GM19043 (cell line): ENCODE results near the gene NFKBIE.

Experiments used
- ATAC-seq: cut with Tn5 transposase; IDR thresholded peaks from one replicate; pipeline ENCODE4 v1.9.1; 2021; ENCODE audit warnings: low read depth; ENCODE audit not compliant: unreplicated experiment

The NFKBIE gene

GRCh38 chr6:44260451-44261297 lies 4.7 kb downstream of the NFKBIE start:
- no peak for ATAC-seq

GRCh38 chr6:44260011-44260410 lies 5.3 kb downstream of the NFKBIE start:
- no peak for ATAC-seq

- no peak for ATAC-seq
These were observed 6.4 kb downstream of the NFKBIE start for GRCh38 chr6:44258921-44259320.

GRCh38 chr6:44258325-44258863 lies 7.0 kb downstream of the NFKBIE start:
- ATAC-seq = no peak

- ATAC-seq = peak; percentile 9
These were observed 7.5 kb downstream of the NFKBIE start for GRCh38 chr6:44257753-44258324.

- ATAC-seq = peak; percentile 55
These were observed 8.2 kb downstream of the NFKBIE start, which contains the start of gene SLC35B2 for GRCh38 chr6:44257025-44257752. SLC35B2 (minus strand) TSS chr6:44257528; CDS start chr6:44257410, 118 bp downstream.

- ATAC-seq = no peak
These were observed 8.7 kb downstream of the NFKBIE start for GRCh38 chr6:44256775-44257024.

GRCh38 chr6:44255871-44256774 lies 9.2 kb downstream of the NFKBIE start:
- no peak for ATAC-seq

GRCh38 chr6:44255105-44255808 lies 10.1 kb downstream of the NFKBIE start:
- no peak for ATAC-seq

GRCh38 chr6:44254191-44255104 lies 10.9 kb downstream of the NFKBIE start:
- ATAC-seq = no peak

GRCh38 chr6:44253307-44254101 lies 11.8 kb downstream of the NFKBIE start:
- ATAC-seq = no peak

GRCh38 chr6:44251576-44252524 lies 13.5 kb downstream of the NFKBIE start:
- ATAC-seq = no peak

GRCh38 chr6:44250718-44251123 lies 14.6 kb downstream of the NFKBIE start:
- ATAC-seq = no peak

- ATAC-seq = no peak
These were observed 15.2 kb downstream of the NFKBIE start for GRCh38 chr6:44250067-44250717.

- no peak for ATAC-seq
These were observed 16.1 kb downstream of the NFKBIE start for GRCh38 chr6:44249082-44249748.

GRCh38 chr6:44248579-44248978 lies 16.8 kb downstream of the NFKBIE start:
- no peak for ATAC-seq
